GM12874 (cell line): ENCODE results near the gene MACIR.

Experiments
- CTCF ChIP-seq: IDR thresholded peaks from 2 replicates; pipeline ENCODE4 v1.5.1; 2011; ENCODE audit warnings: low read depth, mild to moderate bottlenecking, control low read depth, low read length, moderate library complexity; ENCODE audit not compliant: insufficient read depth

MACIR gene

GRCh38 chr5:103293099-103293498 is 34.5 kb downstream of the MACIR start:
- TF ChIP-seq CTCF: no peak

GRCh38 chr5:103293719-103294118 is 35.2 kb downstream of the MACIR start:
- no peak for TF ChIP-seq CTCF

- no peak for TF ChIP-seq CTCF
Observed at GRCh38 chr5:103294906-103295305, 36.3 kb downstream of the MACIR start.

GRCh38 chr5:103295424-103295823 is 36.9 kb downstream of the MACIR start:
- no peak for TF ChIP-seq CTCF

- TF ChIP-seq CTCF: no peak
Observed at GRCh38 chr5:103295871-103296270, 37.3 kb downstream of the MACIR start.

GRCh38 chr5:103298117-103298516 is 39.6 kb downstream of the MACIR start:
- no peak for TF ChIP-seq CTCF

- no peak for TF ChIP-seq CTCF
Observed at GRCh38 chr5:103298607-103299188, 40.1 kb downstream of the MACIR start.
